BE2C (cell line): ENCODE data around the gene STOM.

Experiments used
- DNase-seq: peaks from one replicate; pipeline ENCODE4 v3.0.0-alpha.2; 2020
- H3K27me3 ChIP-seq: fragments of 250-450 bp; sonication (Bioruptor Pico); 2 replicates; pipeline ENCODE4 v1.5.1; 2020; ENCODE audit warnings: mild to moderate bottlenecking
- H3K36me3 ChIP-seq: fragments of 250-450 bp; sonication (Bioruptor Pico); 2 replicates; pipeline ENCODE4 v1.5.1; 2020; ENCODE audit warnings: mild to moderate bottlenecking
- H3K4me1 ChIP-seq: fragments of 250-450 bp; sonication (Bioruptor Pico); 2 replicates; pipeline ENCODE4 v1.5.1; 2020
- H3K4me3 ChIP-seq: 2 replicates; pipeline ENCODE4 v1.5.1; 2011; ENCODE audit warnings: low read depth, low read length
- H3K9me3 ChIP-seq: fragments of 250-450 bp; sonication (Bioruptor Pico); 2 replicates; pipeline ENCODE4 v1.5.1; 2020
- TF ChIP-seq, protein P1 (sequence below): IDR thresholded peaks from 2 replicates; pipeline ENCODE4 v1.5.1; 2012; ENCODE audit warnings: mild to moderate bottlenecking, low read depth, low read length

The STOM gene

DNA sequence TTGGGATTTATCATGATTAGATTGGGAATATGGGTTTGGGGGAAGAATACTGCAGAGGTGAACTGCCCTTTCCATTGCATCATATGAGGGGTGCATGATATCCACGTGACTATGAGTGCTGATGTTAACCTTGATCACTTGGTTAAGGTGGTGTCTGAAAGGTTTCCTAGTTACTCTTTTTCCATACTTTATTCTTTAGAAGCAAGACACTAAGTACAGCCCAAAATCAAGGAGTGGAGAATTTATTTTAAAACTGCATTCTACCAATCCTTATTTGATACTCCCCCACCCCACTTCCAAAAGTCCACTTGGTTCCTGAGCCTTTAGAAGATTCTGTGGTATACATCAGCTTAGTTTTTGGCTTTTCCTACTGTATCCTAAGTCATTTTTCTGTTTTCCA lies 20.3 kb upstream of the STOM start:
- H3K36me3 ChIP-seq: no peaks in the 10 kb centered on the region
- DNase-seq: no peak
- no peaks in the 10 kb centered on the region for H3K4me1 ChIP-seq
- H3K9me3 ChIP-seq: no peaks in the 10 kb centered on the region
- H3K4me3 ChIP-seq: no peak overlapping the region
- H3K27me3 ChIP-seq: peaks cover 5% of the 10 kb centered on the region; the same call in 1 of the 2 replicates
- TF ChIP-seq, protein P1, sequence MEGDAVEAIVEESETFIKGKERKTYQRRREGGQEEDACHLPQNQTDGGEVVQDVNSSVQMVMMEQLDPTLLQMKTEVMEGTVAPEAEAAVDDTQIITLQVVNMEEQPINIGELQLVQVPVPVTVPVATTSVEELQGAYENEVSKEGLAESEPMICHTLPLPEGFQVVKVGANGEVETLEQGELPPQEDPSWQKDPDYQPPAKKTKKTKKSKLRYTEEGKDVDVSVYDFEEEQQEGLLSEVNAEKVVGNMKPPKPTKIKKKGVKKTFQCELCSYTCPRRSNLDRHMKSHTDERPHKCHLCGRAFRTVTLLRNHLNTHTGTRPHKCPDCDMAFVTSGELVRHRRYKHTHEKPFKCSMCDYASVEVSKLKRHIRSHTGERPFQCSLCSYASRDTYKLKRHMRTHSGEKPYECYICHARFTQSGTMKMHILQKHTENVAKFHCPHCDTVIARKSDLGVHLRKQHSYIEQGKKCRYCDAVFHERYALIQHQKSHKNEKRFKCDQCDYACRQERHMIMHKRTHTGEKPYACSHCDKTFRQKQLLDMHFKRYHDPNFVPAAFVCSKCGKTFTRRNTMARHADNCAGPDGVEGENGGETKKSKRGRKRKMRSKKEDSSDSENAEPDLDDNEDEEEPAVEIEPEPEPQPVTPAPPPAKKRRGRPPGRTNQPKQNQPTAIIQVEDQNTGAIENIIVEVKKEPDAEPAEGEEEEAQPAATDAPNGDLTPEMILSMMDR: no peak

DNA sequence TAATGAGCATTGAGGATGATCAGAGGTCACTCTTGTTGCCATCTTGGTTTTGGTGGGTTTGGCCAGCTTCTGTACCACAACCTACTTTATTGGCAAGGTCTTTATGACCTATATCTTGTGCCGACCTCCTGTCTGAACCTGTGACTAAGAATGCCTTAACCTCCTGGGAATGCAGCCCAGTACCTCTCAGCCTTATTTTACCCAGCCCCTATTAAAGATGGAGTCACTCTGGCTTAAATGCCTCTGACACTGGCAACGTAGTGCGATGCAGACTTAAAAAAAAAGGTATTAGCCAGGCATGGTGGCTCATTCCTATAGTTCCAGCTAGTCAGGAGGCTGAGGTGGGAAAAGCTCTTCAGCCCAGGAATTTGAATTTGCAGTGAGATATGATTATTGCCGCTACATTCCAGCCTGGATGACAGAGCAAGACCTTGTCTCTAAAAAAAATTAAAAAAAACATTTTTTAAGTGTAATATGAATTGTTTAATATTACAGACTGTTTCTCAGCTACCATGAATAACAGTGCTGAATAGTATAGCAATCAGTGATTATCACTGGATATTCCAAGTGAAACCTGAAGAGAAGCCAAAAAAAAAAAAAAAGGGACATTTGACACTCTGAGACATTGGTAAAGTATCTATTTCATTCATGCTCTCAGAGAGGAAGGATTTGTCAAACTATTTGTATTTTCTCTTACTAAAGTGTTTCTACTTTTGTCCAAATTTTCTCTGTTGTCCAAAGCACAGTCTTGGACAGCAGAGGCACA lies 18.3 kb upstream of the STOM start:
- Histone ChIP-seq H3K4me3 (no peak overlapping the region), H3K27me3 (peaks cover 5% of the 10 kb centered on the region; the same call in 1 of the 2 replicates), H3K4me1 (no peaks in the 10 kb centered on the region), H3K36me3 (no peaks in the 10 kb centered on the region), H3K9me3 (no peaks in the 10 kb centered on the region)
- no peak for DNase-seq
- TF ChIP-seq, protein P1: no peak

DNA sequence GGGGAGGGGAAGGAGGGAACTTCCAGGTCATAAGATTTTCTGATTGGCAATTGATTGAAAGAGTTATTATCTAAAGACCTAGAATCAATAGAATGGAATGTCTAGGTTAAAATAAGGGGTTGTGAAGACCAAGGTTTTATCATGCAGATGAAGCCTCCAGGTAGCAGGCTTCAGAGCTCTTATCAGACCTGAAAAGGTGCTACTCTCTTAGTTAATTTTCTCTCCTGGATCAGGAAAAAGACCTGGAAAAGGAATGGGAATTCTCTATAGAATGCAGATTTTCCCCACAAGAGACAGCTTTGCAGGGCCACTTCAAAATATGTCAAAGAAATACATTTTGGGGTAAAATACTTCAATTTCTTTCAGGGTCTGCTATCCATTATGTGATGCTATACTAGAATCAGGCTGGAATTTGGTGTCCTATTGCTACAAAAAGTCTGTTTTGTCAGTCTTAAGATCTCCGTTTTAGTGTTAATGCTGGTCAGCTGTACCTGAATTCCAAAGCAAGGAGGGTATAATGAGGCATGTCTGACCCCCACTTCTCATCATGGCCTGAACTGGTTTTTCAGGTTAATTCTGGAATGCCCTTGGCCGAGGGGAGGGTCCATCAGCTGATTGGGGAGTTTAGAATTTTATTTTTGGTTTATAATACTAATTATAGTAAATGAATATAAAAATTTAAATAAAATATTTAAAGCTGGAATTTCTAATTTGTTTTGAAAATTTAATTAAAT lies 16.6 kb upstream of the STOM start:
- Histone ChIP-seq H3K27me3 (no peaks in the 10 kb centered on the region), H3K4me3 (no peak overlapping the region), H3K36me3 (no peaks in the 10 kb centered on the region), H3K4me1 (no peaks in the 10 kb centered on the region), H3K9me3 (no peaks in the 10 kb centered on the region)
- DNase-seq: no peak
- TF ChIP-seq, protein P1: no peak

DNA sequence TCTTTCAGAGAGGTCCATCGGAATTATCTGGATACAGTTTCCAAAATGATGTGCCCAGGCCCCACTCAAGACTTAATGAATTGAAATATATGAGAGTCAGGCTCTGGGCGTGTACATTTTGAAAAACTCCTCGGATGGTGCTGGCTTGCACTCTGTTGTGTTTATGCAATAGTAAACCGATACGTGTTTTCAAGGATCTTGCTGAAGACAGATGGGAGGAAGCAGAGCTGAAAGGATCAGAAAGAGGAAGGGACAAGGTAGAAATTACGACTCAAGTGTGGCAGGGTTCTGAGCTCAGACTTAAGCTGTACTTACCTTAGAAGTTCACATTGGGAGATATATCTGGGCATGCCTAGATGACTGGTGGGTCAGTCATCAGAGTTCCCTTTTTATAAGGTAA lies 13.7 kb upstream of the STOM start:
- TF ChIP-seq, protein P1: no peak

DNA sequence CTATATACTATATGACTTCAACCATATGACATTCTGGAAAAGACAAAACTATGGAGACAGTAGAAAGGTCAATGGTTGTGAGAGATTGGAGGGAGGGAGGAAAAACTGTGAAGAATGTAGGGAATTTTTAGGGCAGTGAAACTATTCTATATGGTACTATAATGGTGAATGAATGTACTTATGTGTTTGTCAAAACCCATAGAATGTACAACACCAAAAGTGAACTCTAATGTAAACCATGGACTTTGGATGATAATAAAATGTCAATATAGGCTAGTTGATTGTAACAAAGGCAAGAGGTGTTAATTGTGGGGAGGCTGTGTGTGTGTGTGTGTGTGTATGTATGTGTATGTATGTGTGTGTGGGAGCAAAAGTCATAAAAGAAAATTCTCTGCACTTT lies 10.8 kb upstream of the STOM start:
- TF ChIP-seq, protein P1: no peak
- Histone ChIP-seq H3K9me3 (no peaks in the 10 kb centered on the region), H3K4me3 (no peak overlapping the region), H3K27me3 (no peaks in the 10 kb centered on the region), H3K36me3 (no peaks in the 10 kb centered on the region), H3K4me1 (no peaks in the 10 kb centered on the region; the same call in 1 of the 2 replicates)
- DNase-seq: no peak

More for the DNA sequence above, 13.7 kb upstream of the STOM start:
- no peak for DNase-seq
- Histone ChIP-seq H3K9me3 (no peaks in the 10 kb centered on the region), H3K27me3 (no peaks in the 10 kb centered on the region), H3K4me1 (no peaks in the 10 kb centered on the region), H3K36me3 (no peaks in the 10 kb centered on the region), H3K4me3 (no peak overlapping the region)
